ENCODE measurements around the gene RPL41. TPM values are rescaled to one million over a fixed set of nuclear protein-coding genes. Genes with fewer than 3 reads are reported as not detected.

The RPL41 gene
- total and polyA plus RNA-seq, 9 of the 15 experiments (the other 6 are each of a cell fraction or from before 2014, with no cell fraction given): 3,403 to 11,276 (median 5,604) TPM

DNA sequence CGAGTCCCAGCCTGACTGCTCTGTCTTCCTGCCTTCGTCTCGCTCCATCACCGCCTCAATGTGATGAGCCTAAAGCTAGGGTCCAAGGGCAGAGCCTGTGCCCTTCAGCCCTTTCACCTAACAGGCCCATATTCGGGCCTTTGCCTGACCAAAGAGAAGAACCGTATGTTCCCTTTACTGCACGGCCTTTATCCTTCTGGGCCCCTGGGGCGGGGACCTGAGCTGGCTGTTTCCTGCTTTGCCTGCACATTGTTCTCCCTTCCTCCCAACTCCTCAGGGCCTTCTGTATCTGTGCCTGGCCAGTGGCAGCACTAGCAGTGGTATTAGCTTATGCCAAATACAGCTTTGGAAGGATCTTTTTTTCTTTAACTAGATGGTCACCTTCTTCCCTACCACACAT is 27.4 kb downstream of the RPL41 start:
- ChIA-PET POLR2A (interaction anchor here (0.8 to 1.7 kb wide), 9 partner anchors 8 to 284 kb away, joined by 3 to 7 read pairs (median 3); partner anchors contain the start of gene ZC3H10), CTCF (ENCODE audit: low intra/inter-chr PET ratio) (no interaction called here)
- no peaks in the 10 kb centered on the region for H3K79me2 ChIP-seq (ENCODE audit: control insufficient read depth, insufficient read depth, low read length)
- no peak for ATAC-seq
- peaks cover 61% of the 10 kb centered on the region for H3K36me3 ChIP-seq (ENCODE audit: control insufficient read depth, insufficient read depth, low read length)
- no peak overlapping the region for H3K27ac ChIP-seq (ENCODE audit: extremely low read depth, low read depth, low read length)
- no TSS peak for BruUV-seq (replicated peaks)
- H3K9ac ChIP-seq (ENCODE audit: insufficient read depth in 1 of 2, low read depth in 2 of 2, low read length in 2 of 2): no peak overlapping the region
- no peaks in the 10 kb centered on the region for H3K9me3 ChIP-seq (replicated peaks; ENCODE audit: control insufficient read depth, insufficient read depth, low read depth, low read length)
- no peak overlapping the region for H3K4me3 ChIP-seq
- peaks cover 2 to 4% of the 10 kb centered on the region in 2 experiments; a peak in 2 of 5 replicates for H3K4me1 ChIP-seq (replicated peaks in 1 of 2; ENCODE audit: control insufficient read depth in 2 of 2, insufficient read depth in 2 of 2, low read length in 2 of 2)
- H2AFZ ChIP-seq (ENCODE audit: low read depth, low read length): no peak overlapping the region
- TF ChIP-seq, protein P1, sequence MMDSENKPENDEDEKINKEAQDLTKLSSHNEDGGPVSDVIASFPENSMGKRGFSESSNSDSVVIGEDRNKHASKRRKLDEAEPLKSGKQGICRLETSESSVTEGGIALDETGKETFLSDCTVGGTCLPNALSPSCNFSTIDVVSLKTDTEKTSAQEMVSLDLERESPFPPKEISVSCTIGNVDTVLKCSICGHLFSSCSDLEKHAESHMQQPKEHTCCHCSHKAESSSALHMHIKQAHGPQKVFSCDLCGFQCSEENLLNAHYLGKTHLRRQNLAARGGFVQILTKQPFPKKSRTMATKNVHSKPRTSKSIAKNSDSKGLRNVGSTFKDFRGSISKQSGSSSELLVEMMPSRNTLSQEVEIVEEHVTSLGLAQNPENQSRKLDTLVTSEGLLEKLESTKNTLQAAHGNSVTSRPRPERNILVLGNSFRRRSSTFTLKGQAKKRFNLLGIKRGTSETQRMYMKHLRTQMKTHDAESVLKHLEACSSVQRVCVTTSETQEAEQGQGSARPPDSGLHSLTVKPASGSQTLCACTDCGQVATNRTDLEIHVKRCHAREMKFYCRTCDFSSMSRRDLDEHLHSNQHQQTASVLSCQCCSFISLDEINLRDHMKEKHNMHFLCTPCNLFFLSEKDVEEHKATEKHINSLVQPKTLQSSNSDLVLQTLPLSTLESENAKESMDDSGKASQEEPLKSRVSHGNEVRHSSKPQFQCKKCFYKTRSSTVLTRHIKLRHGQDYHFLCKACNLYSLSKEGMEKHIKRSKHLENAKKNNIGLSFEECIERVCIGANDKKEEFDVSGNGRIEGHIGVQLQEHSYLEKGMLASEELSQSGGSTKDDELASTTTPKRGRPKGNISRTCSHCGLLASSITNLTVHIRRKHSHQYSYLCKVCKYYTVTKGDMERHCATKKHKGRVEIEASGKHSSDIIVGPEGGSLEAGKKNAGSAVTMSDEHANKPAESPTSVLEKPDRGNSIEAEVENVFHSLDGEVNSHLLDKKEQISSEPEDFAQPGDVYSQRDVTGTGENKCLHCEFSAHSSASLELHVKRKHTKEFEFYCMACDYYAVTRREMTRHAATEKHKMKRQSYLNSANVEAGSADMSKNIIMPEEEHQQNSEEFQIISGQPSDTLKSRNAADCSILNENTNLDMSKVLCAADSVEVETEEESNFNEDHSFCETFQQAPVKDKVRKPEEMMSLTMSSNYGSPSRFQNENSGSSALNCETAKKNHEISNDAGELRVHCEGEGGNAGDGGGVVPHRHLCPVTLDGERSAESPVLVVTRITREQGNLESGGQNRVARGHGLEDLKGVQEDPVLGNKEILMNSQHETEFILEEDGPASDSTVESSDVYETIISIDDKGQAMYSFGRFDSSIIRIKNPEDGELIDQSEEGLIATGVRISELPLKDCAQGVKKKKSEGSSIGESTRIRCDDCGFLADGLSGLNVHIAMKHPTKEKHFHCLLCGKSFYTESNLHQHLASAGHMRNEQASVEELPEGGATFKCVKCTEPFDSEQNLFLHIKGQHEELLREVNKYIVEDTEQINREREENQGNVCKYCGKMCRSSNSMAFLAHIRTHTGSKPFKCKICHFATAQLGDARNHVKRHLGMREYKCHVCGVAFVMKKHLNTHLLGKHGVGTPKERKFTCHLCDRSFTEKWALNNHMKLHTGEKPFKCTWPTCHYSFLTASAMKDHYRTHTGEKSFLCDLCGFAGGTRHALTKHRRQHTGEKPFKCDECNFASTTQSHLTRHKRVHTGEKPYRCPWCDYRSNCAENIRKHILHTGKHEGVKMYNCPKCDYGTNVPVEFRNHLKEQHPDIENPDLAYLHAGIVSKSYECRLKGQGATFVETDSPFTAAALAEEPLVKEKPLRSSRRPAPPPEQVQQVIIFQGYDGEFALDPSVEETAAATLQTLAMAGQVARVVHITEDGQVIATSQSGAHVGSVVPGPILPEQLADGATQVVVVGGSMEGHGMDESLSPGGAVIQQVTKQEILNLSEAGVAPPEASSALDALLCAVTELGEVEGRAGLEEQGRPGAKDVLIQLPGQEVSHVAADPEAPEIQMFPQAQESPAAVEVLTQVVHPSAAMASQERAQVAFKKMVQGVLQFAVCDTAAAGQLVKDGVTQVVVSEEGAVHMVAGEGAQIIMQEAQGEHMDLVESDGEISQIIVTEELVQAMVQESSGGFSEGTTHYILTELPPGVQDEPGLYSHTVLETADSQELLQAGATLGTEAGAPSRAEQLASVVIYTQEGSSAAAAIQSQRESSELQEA (IDR thresholded peaks at IDR 0.05; ENCODE audit: low read depth): no peak
- TF ChIP-seq KAT7 (CRISPR knock-in tag; IDR thresholded peaks at IDR 0.05; ENCODE audit: borderline replicate concordance) (no peak), RBFOX2 (IDR thresholded peaks at IDR 0.05; ENCODE audit: low read depth, low read length) (peak; percentile 40), POLR2G (IDR thresholded peaks at IDR 0.05; ENCODE audit: low read depth, low read length) (0 out of 2 replicates have a peak, but pooled peaks have one; percentile 12), TCF7L2 (IDR thresholded peaks at IDR 0.05; ENCODE audit: low read depth, low read length) (no peak)
- H3K27me3 ChIP-seq (ENCODE audit: control insufficient read depth in 2 of 2, insufficient read depth in 2 of 2, low read length in 2 of 2): no peaks in the 10 kb centered on the region
- 90% methylated on average over 8 of the region's 8 CpGs for WGBS (ENCODE audit: insufficient coverage, low coverage, missing lambda C conversion rate)
- no peak overlapping the region for H3K4me2 ChIP-seq (ENCODE audit: insufficient read depth, low read length)
- intact Hi-C loops (cut with micrococcal nuclease): no loop called here
- H4K20me1 ChIP-seq (replicated peaks; ENCODE audit: control insufficient read depth, insufficient read depth, low read length): 0 out of 2 replicates have a peak, but pooled peaks cover 3% of the 10 kb centered on the region
- H3K9me1 ChIP-seq (ENCODE audit: control insufficient read depth, insufficient read depth, low read length): no peaks in the 10 kb centered on the region
- no peak for FAIRE-seq
- DNase-seq (ENCODE audit: extremely low read depth in 1 of 4, low spot score in 3 of 4): no peak
- in situ Hi-C loops (cut with MboI): no loop called here

Data from K562 (cell line).